WTC11 (cell line): ENCODE results near the gene HID1.

Experiments used
- CREB1 ChIP-seq: sonication (generic); formaldehyde crosslinking; IDR thresholded peaks from 2 replicates; pipeline ENCODE4 v1.8.0; 2023; ENCODE audit warnings: mild to moderate bottlenecking, missing genetic modification reagents
- CREM ChIP-seq: sonication (generic); formaldehyde crosslinking; IDR thresholded peaks from 2 replicates; pipeline ENCODE4 v1.8.1; 2022; ENCODE audit warnings: mild to moderate bottlenecking, missing genetic modification reagents, moderate library complexity
- ELF4 ChIP-seq: sonication (generic); formaldehyde crosslinking; IDR thresholded peaks from 2 replicates; pipeline ENCODE4 v1.8.1; 2022; ENCODE audit warnings: low read depth, mild to moderate bottlenecking, moderate library complexity, missing genetic modification reagents
- ETV6 ChIP-seq: sonication (generic); formaldehyde crosslinking; IDR thresholded peaks from 2 replicates; pipeline ENCODE4 v1.8.1; 2022; ENCODE audit warnings: mild to moderate bottlenecking, missing genetic modification reagents
- FOXP1 ChIP-seq: sonication (generic); formaldehyde crosslinking; IDR thresholded peaks from 2 replicates; pipeline ENCODE4 v1.8.0; 2022; ENCODE audit warnings: missing genetic modification reagents, mild to moderate bottlenecking, moderate library complexity, borderline replicate concordance
- NR2C2 ChIP-seq: sonication (generic); formaldehyde crosslinking; IDR thresholded peaks from 2 replicates; pipeline ENCODE4 v1.8.0; 2022; ENCODE audit warnings: mild to moderate bottlenecking, missing genetic modification reagents
- SMAD3 ChIP-seq: sonication (generic); formaldehyde crosslinking; IDR thresholded peaks from 2 replicates; pipeline ENCODE4 v1.8.0; 2022; ENCODE audit warnings: missing genetic modification reagents, mild to moderate bottlenecking, borderline replicate concordance
- TEAD4 ChIP-seq: sonication (generic); formaldehyde crosslinking; IDR thresholded peaks from 2 replicates; pipeline ENCODE4 v1.8.0; 2022; ENCODE audit warnings: mild to moderate bottlenecking, missing genetic modification reagents
- ZBTB21 ChIP-seq: sonication (generic); formaldehyde crosslinking; IDR thresholded peaks from 2 replicates; pipeline ENCODE4 v1.8.1; 2023; ENCODE audit warnings: mild to moderate bottlenecking, missing genetic modification reagents, borderline replicate concordance
- ZNF121 ChIP-seq: sonication (generic); formaldehyde crosslinking; IDR thresholded peaks from 2 replicates; pipeline ENCODE4 v1.8.0; 2023; ENCODE audit warnings: missing genetic modification reagents
- TF ChIP-seq, protein P1 (sequence below): sonication (generic); formaldehyde crosslinking; IDR thresholded peaks from 2 replicates; pipeline ENCODE4 v1.8.0; 2022; ENCODE audit warnings: mild to moderate bottlenecking, missing genetic modification reagents
- TF ChIP-seq, protein P2 (sequence below): fragments of 200-600 bp; IDR thresholded peaks from 2 replicates; pipeline ENCODE4 v1.8.0; 2022; ENCODE audit warnings: antibody characterized with exemption
- TF ChIP-seq, protein P3 (sequence below): sonication (generic); formaldehyde crosslinking; IDR thresholded peaks from 2 replicates; pipeline ENCODE4 v1.8.1; 2022; ENCODE audit warnings: low read depth, mild to moderate bottlenecking, moderate library complexity, missing genetic modification reagents, borderline replicate concordance
- TF ChIP-seq, protein P4 (sequence below): sonication (generic); formaldehyde crosslinking; IDR thresholded peaks from 2 replicates; pipeline ENCODE4 v1.8.1; 2023; ENCODE audit warnings: mild to moderate bottlenecking, missing genetic modification reagents, moderate library complexity

DNA sequence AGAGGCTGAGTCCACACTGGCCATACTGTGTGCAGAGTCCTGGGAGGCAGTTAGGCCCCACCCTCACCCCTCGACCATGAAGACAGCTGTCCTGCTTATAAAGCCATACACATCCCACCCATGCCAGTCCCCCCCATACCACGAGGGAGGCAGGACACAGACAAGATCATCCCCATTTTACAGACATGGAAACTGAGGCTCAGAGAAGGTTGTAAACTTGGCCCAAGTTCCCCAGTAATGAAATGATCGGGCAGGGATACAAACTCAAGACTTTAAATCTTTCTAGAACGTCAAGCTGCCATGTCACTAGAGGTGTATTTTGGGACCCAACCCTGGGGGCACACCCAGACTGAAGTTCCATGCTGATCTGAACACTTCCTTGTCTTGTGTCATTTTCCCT is 16.5 kb downstream of the HID1 start:
- TF ChIP-seq CREB1 (CRISPR knock-in tag) (no peak), ZNF121 (CRISPR knock-in tag) (no peak), FOXP1 (CRISPR knock-in tag) (no peak), ETV6 (CRISPR knock-in tag) (no peak), TEAD4 (CRISPR knock-in tag) (no peak), ELF4 (no peak), SMAD3 (CRISPR knock-in tag) (no peak), CREM (no peak), ZBTB21 (CRISPR knock-in tag) (no peak), NR2C2 (CRISPR knock-in tag) (no peak)
- TF ChIP-seq, protein P1, sequence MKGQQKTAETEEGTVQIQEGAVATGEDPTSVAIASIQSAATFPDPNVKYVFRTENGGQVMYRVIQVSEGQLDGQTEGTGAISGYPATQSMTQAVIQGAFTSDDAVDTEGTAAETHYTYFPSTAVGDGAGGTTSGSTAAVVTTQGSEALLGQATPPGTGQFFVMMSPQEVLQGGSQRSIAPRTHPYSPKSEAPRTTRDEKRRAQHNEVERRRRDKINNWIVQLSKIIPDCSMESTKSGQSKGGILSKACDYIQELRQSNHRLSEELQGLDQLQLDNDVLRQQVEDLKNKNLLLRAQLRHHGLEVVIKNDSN (CRISPR knock-in tag): no peak
- TF ChIP-seq, protein P2, sequence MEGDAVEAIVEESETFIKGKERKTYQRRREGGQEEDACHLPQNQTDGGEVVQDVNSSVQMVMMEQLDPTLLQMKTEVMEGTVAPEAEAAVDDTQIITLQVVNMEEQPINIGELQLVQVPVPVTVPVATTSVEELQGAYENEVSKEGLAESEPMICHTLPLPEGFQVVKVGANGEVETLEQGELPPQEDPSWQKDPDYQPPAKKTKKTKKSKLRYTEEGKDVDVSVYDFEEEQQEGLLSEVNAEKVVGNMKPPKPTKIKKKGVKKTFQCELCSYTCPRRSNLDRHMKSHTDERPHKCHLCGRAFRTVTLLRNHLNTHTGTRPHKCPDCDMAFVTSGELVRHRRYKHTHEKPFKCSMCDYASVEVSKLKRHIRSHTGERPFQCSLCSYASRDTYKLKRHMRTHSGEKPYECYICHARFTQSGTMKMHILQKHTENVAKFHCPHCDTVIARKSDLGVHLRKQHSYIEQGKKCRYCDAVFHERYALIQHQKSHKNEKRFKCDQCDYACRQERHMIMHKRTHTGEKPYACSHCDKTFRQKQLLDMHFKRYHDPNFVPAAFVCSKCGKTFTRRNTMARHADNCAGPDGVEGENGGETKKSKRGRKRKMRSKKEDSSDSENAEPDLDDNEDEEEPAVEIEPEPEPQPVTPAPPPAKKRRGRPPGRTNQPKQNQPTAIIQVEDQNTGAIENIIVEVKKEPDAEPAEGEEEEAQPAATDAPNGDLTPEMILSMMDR: no peak
- TF ChIP-seq, protein P3, sequence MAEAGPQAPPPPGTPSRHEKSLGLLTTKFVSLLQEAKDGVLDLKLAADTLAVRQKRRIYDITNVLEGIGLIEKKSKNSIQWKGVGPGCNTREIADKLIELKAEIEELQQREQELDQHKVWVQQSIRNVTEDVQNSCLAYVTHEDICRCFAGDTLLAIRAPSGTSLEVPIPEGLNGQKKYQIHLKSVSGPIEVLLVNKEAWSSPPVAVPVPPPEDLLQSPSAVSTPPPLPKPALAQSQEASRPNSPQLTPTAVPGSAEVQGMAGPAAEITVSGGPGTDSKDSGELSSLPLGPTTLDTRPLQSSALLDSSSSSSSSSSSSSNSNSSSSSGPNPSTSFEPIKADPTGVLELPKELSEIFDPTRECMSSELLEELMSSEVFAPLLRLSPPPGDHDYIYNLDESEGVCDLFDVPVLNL (CRISPR knock-in tag): no peak
- TF ChIP-seq, protein P4, sequence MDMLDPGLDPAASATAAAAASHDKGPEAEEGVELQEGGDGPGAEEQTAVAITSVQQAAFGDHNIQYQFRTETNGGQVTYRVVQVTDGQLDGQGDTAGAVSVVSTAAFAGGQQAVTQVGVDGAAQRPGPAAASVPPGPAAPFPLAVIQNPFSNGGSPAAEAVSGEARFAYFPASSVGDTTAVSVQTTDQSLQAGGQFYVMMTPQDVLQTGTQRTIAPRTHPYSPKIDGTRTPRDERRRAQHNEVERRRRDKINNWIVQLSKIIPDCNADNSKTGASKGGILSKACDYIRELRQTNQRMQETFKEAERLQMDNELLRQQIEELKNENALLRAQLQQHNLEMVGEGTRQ (CRISPR knock-in tag): no peak
